GM10248 (cell line): ENCODE results near the gene SLC34A1.
A peak's percentile ranks its signal among the peaks of the same experiment; 100 is the strongest.

Experiments
- CTCF ChIA-PET: fragments of 300-600 bp; sonication (Branson Sonifier 250); formaldehyde crosslinking; extraction: SDS; loops from one replicate; lab custom pipeline; 2021; ENCODE audit warnings: antibody characterized with exemption; lab: Yijun Ruan, JAX
- POLR2A ChIA-PET: fragments of 350-650 bp; sonication (Branson Sonifier 250); formaldehyde crosslinking; extraction: SDS; loops from one replicate; lab custom pipeline; 2020; ENCODE audit warnings: antibody characterized with exemption; lab: Yijun Ruan, JAX
- DNase-seq: peaks from one replicate; pipeline ENCODE4 v3.0.0; 2012; ENCODE audit errors: extremely low spot score
- TF ChIP-seq, protein P1 (sequence below): IDR thresholded peaks from 2 replicates; pipeline ENCODE4 v1.5.1; 2012; ENCODE audit warnings: mild to moderate bottlenecking, low read depth; ENCODE audit errors: extremely low read depth, missing control alignments, control extremely low read depth

The SLC34A1 gene

DNA sequence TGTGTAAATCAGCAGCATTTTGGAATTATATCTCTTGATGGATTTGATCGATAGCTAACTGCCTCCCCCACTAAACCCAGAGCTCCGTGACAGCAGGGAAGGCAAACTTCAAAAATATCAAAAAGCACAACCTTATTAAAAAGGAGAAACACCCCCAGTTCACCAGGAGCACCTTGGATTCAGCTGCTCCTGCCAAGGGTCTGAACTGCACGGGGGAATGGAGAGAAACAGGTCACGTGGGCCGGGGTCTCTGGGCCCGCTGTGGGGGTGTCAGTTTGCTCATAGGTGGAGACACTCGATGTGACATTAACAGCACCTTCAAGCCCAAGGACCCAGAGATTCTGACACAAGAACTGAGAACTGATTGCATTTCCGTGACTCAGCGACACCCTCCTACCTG lies 1.1 kb upstream of the SLC34A1 start:
- POLR2A ChIA-PET: interaction anchor here (1.1 kb wide), 1 partner anchor 72 kb away, joined by 3 read pairs; no protein-coding TSS in a partner anchor
- CTCF ChIA-PET: interaction anchor here (0.8 to 35.5 kb wide), 7 partner anchors 2 to 73 kb away, joined by 3 to 734 read pairs (median 6); partner anchors contain the start of genes LMAN2, RGS14 and SLC34A1
- no peak for DNase-seq

DNA sequence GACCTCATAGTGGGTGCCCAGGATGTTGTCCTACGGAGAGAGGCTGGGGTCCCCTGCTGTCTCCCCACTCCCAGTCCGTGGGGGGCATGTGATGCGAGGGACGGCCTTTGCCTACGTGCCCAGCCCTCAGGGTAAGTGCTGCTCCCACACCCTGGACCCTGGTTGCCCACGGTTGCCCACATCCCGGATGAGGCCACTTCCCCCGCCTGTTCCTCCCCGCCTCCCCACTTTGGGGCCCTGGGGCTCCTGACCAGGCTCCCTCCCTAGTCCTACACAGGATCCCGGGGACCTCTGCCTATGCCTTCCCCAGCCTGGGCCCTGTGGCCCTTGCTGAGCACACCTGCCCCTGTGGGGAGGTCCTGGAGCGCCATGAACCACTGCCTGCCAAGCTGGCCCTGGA lies 1.5 kb downstream of the SLC34A1 start:
- ChIA-PET CTCF (interaction anchor here (0.7 to 30.0 kb wide), 7 partner anchors 9 to 116 kb away, joined by 3 to 734 read pairs (median 4); partner anchors contain the start of genes F12, LMAN2, PFN3 and RGS14), POLR2A (no interaction called here)
- DNase-seq: no peak
- TF ChIP-seq, protein P1, sequence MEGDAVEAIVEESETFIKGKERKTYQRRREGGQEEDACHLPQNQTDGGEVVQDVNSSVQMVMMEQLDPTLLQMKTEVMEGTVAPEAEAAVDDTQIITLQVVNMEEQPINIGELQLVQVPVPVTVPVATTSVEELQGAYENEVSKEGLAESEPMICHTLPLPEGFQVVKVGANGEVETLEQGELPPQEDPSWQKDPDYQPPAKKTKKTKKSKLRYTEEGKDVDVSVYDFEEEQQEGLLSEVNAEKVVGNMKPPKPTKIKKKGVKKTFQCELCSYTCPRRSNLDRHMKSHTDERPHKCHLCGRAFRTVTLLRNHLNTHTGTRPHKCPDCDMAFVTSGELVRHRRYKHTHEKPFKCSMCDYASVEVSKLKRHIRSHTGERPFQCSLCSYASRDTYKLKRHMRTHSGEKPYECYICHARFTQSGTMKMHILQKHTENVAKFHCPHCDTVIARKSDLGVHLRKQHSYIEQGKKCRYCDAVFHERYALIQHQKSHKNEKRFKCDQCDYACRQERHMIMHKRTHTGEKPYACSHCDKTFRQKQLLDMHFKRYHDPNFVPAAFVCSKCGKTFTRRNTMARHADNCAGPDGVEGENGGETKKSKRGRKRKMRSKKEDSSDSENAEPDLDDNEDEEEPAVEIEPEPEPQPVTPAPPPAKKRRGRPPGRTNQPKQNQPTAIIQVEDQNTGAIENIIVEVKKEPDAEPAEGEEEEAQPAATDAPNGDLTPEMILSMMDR: no peak

More for the DNA sequence above, 1.1 kb upstream of the SLC34A1 start:
- TF ChIP-seq, protein P1: no peak

DNA sequence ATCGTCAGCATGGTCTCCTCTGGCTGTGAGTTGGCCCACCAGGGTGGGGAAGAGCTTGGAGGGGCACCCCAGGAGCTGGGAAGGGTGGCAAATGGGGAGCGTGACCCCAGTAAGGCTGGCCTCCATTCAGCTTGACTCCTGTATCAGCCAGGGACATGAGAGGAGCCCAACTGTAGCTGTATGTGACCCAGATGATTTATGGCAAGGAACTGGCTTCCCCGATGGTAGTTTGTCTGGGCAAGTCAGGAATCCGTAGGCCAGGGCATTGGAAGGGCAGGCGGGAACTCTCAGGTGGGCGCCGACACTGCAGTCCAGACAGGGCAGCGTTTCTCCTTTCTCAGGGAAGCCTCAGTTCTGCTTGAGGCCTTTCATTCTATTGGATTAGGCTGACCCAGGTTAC lies 2.3 kb downstream of the SLC34A1 start:
- CTCF ChIA-PET: interaction anchor here (0.6 to 30.0 kb wide), 6 partner anchors 18 to 115 kb away, joined by 3 to 734 read pairs (median 5); partner anchors contain the start of genes F12, LMAN2, PFN3 and RGS14
- POLR2A ChIA-PET: no interaction called here
- no peak for DNase-seq
- TF ChIP-seq, protein P1: no peak

DNA sequence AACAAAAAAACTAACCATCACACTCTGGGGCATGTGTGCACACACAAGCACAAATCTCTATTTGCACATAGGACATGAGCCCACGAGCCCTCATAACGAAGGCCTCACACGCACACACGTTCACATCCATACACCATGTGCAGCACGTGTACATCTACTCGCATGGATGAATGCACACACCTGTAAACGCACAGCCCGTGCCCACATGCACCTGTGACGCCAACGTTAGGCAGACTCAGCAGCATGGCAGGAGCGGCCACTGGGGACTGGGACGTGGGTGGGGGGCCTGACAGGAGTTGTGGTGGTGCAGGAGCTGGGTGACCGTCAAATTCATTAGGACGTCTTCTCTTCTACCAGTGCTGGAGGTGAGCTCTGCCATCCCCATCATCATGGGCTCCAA lies 3.2 kb downstream of the SLC34A1 start:
- CTCF ChIA-PET: interaction anchor here (8.8 to 30.0 kb wide), 3 partner anchors 18 to 63 kb away, joined by 285 to 734 read pairs (median 321); partner anchors contain the start of genes F12, LMAN2, PFN3 and PRR7
- TF ChIP-seq, protein P1: no peak
- POLR2A ChIA-PET: no interaction called here
- no peak for DNase-seq

DNA sequence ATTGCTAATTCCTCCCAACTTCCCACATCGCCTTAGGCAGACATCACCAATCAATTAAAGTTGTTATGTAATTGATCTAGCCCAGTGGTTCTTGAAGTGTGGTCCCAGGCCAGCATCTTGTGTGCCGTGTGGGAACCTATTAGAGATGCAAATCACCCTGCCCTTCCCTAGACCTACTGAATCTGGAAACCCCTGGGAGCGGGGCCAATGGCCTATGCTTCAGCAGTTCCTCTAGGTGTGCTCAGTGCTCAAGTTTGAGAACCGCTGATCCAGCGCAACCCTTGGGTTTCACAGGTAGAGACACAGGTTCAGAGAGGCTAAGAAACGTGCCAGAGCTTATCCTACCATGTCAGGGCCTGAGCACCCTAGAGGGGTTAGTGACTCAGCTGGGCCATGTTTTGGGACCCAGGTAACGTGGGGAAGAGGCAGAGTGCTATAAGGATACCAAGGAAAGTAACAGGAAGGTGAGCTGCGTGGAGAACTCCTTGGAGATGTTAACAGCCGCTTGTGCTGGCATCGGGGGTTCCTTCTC lies 4.4 kb downstream of the SLC34A1 start:
- ChIA-PET CTCF (interaction anchor here (1.1 to 30.0 kb wide), 12 partner anchors 16 to 276 kb away, joined by 3 to 734 read pairs (median 28); partner anchors contain the start of genes DOK3, F12, LMAN2 and PDLIM7), POLR2A (interaction anchor here (1.2 to 2.0 kb wide), 2 partner anchors 38 to 113 kb away, joined by 3 to 7 read pairs; partner anchors contain the start of gene GRK6)
- TF ChIP-seq, protein P1: no peak
- no peak for DNase-seq

DNA sequence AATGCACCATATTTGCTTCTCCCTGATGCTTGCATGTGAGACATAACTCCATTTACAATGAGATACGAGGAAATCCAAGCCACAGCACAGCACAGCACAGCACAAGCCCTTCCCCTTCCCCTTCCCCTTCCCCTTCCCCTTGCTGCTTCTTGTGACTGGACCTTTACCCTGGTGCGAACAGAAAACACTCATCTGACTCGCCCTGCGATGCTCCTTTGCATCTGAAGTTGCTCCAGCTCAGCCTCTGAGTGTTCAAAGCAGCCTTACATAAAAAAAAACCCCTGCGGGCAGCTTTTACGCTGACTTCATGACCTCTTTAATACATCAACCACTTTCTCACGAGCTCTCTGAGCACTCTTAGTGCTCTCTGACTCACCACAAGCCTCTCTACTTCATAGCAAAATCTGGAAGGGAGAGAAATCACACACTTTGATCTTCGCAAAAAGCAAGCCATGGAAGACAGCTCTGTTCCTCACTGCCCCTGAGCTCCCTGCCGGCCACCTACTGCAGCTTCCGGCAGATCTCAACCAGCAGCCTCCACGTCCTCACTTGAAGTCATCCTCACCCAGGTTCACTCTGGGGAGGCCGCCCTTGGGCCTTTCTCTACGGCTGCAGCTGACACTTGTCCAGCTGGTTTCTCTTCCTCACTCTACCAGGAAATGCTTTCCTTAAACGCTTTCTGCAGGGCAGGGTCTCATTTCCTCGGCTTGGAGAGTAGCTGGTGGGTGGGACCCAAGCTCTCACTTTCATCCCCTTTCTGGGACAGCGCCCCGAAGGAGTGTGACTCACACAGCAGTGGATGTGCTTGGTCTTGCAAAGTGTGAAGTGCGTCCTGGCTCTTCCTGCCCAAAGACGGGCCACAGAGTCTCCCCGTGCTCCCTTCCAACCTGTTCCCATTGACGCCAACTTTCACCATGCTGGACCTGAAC lies 5.3 kb downstream of the SLC34A1 start:
- peak; percentile 74 for DNase-seq
- ChIA-PET CTCF (interaction anchor here (0.7 to 30.0 kb wide), 26 partner anchors 15 to 277 kb away, joined by 3 to 734 read pairs (median 10); partner anchors contain the start of genes DOK3, F12, LMAN2 and PDLIM7), POLR2A (interaction anchor here (0.6 to 2.0 kb wide), 5 partner anchors 14 to 112 kb away, joined by 3 to 7 read pairs (median 4); partner anchors contain the start of genes GRK6 and RGS14)
- TF ChIP-seq, protein P1: no peak
